ENCODE measurements around the gene CCT3. TPM values are rescaled to one million over a fixed set of nuclear protein-coding genes. Genes with fewer than 3 reads are reported as not detected.
"Not testable (repeated sequence)": the region's sequence is repeated elsewhere in the genome, so short reads cannot be mapped to it uniquely, and the experiment has no call there.

CCT3 gene
- total RNA-seq, 1 donor from 2014 or later: 293 TPM

DNA sequence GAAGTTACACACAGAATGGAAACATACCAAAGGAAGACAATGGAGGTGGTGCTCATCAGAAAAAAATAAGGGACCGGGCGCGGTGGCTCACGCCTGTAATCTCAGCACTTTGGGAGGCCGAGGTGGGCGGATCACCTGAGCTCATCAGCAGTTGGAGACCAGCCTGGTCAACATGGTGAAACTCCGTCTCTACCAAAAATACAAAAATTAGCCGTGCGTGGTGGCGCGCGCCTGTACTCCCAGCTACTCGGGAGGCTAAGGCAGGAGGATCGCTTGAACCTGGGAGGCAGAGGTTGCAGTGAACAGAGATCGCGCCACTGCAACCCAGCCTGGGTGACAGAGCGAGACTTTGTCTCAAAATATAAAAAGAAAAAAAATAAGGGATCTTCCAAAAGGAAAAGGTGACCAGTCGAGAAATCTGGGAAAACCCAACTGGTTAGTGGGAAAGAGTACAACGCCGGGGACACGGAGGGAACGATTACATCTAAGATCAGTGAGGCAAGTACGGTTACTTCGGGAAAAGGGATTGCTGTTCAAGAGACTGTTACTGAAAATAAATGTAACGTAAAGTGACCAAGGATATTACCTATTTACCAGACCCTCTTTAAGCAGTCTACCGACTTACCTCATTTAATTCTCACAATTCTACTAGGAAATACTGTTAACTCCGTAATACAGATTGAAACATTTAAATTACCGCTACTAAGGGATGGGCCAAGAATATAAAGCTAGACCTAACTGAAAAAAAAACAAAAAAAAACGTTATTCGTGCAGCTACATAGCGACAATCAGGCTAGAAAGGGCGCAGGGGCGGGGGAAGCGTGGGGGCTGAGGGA lies 822 bp downstream of the CCT3 start:
- Histone ChIP-seq H3K9ac (ENCODE audit: low read depth in 1 of 3, low read length in 3 of 3) (peak overlapping the region; percentile 80 to 89 (median 84)), H3K27me3 (ENCODE audit: control insufficient read depth in 3 of 3, insufficient read depth in 3 of 3, low read length in 3 of 3) (no peaks in the 10 kb centered on the region), H3K9me3 (ENCODE audit: control insufficient read depth in 3 of 3, low read length in 3 of 3) (no peaks in the 10 kb centered on the region), H3K4me1 (ENCODE audit: control insufficient read depth in 3 of 3, insufficient read depth in 3 of 3, low read length in 3 of 3) (peaks cover 8 to 23% (median 18%) of the 10 kb centered on the region in 3 donors), H3K27ac (ENCODE audit: low read depth, low read length) (peak overlapping the region; percentile 65), H3K36me3 (ENCODE audit: control insufficient read depth in 3 of 3, insufficient read depth in 3 of 3, low read length in 3 of 3) (peaks cover 17 to 35% (median 29%) of the 10 kb centered on the region in 3 donors), H3K4me3 (ENCODE audit: low read length in 3 of 3) (peak overlapping the region; percentile 78 to 98 (median 88))

DNA sequence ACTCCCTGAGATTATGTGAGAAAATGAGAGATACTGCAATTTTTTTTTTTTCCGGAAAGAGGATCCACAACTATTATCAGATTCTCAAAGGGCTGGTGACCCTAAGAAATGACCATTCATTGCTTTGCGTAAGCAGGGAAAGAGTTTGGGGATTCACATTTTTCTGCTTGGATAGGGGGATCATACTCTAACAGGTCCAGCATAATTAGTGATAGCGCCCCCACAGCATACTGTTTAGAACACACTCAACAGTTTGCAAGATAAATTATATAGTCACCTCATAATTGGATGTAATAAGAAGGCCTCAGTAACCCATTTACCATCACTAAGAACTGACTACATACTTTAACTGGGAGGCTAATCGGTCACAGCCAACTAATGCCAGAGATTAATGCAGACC lies 1.9 kb downstream of the CCT3 start:
- Histone ChIP-seq H3K4me1 (ENCODE audit: control insufficient read depth in 3 of 3, insufficient read depth in 3 of 3, low read length in 3 of 3) (peaks cover 8 to 23% (median 18%) of the 10 kb centered on the region in 3 donors), H3K27me3 (ENCODE audit: control insufficient read depth in 3 of 3, insufficient read depth in 3 of 3, low read length in 3 of 3) (no peaks in the 10 kb centered on the region), H3K4me3 (ENCODE audit: low read length in 3 of 3) (peak overlapping the region in 1 of 3 donors; percentile 36), H3K9me3 (ENCODE audit: control insufficient read depth in 3 of 3, low read length in 3 of 3) (no peaks in the 10 kb centered on the region), H3K27ac (ENCODE audit: low read depth, low read length) (no peak overlapping the region), H3K9ac (ENCODE audit: low read depth in 1 of 3, low read length in 3 of 3) (no peak overlapping the region), H3K36me3 (ENCODE audit: control insufficient read depth in 3 of 3, insufficient read depth in 3 of 3, low read length in 3 of 3) (peaks cover 22 to 38% (median 34%) of the 10 kb centered on the region in 3 donors)

DNA sequence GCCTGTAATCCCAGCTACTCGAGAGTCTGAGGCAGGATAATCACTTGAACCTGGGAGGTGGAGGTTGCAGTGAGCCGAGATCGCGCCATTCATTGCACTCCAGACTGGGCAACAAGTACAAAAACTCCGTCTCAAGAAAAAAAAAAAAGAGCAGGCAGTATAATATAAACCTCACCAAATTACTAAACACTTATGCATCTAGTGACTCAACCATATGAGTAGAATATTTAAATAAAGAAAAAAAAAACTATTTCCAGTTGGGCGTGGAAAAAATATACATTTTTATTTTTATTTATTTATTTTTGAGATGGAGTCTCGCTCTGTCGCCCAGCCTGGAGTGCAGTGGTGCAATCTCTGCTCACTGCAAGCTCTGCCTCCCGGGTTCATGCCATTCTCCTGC lies 14.9 kb downstream of the CCT3 start:
- H3K9ac ChIP-seq (ENCODE audit: low read depth in 1 of 3, low read length in 3 of 3); H3K4me3 ChIP-seq (ENCODE audit: low read length in 3 of 3); H3K27me3 ChIP-seq (ENCODE audit: control insufficient read depth in 3 of 3, insufficient read depth in 3 of 3, low read length in 3 of 3); H3K4me1 ChIP-seq (ENCODE audit: control insufficient read depth in 3 of 3, insufficient read depth in 3 of 3, low read length in 3 of 3); H3K9me3 ChIP-seq (ENCODE audit: control insufficient read depth in 3 of 3, low read length in 3 of 3); H3K27ac ChIP-seq (ENCODE audit: low read depth, low read length): not testable (repeated sequence)
- peaks cover 43 to 60% (median 50%) of the 10 kb centered on the region in 3 donors for H3K36me3 ChIP-seq (ENCODE audit: control insufficient read depth in 3 of 3, insufficient read depth in 3 of 3, low read length in 3 of 3)

DNA sequence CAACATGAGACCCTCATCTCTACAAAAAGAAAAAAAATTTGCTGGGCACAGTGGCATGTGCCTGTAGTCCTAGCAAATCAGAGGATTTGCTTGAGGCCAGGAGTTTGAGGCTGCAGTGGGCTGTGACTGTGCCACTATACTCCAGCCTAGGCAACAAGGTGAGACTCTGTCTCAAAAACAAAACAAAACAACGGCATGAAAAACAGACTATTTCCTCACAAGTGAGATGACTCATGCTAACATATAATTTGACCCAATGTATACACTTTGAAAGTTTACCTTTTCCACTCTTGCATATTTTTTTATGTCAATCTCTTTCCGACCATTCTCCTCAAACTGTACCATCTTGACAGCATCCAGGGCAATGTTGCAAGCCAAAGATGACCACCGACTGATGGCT lies 17.5 kb downstream of the CCT3 start:
- H3K36me3 ChIP-seq (ENCODE audit: control insufficient read depth in 3 of 3, insufficient read depth in 3 of 3, low read length in 3 of 3): peaks cover 59 to 78% (median 73%) of the 10 kb centered on the region in 3 donors
- no peaks in the 10 kb centered on the region for H3K9me3 ChIP-seq (ENCODE audit: control insufficient read depth in 3 of 3, low read length in 3 of 3)
- H3K4me1 ChIP-seq (ENCODE audit: control insufficient read depth in 3 of 3, insufficient read depth in 3 of 3, low read length in 3 of 3): no peaks in the 10 kb centered on the region
- no peak overlapping the region for H3K27ac ChIP-seq (ENCODE audit: low read depth, low read length)
- H3K4me3 ChIP-seq (ENCODE audit: low read length in 3 of 3): no peak overlapping the region
- no peak overlapping the region for H3K9ac ChIP-seq (ENCODE audit: low read depth in 1 of 3, low read length in 3 of 3)
- H3K27me3 ChIP-seq (ENCODE audit: control insufficient read depth in 3 of 3, insufficient read depth in 3 of 3, low read length in 3 of 3): no peaks in the 10 kb centered on the region

DNA sequence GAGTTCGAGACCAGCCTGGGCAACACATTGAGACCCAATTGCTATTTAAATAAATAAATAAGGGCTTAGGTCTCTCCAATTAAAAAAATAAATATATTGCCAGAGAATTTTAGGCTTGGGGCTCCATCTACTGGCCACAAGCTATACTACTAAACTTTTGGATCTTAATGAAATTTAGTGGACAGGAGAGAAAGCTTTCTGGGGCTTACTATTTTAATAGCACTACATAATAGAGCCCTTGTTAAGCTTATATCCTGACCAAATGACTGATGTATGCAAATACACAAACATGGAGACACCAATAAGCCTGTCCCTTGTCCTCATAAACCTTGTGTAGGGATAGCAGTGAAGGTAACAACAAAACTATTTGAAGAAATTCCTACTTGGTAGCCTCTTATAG lies 18.4 kb downstream of the CCT3 start:
- no peaks in the 10 kb centered on the region for H3K4me1 ChIP-seq (ENCODE audit: control insufficient read depth in 3 of 3, insufficient read depth in 3 of 3, low read length in 3 of 3)
- no peak overlapping the region for H3K9ac ChIP-seq (ENCODE audit: low read depth in 1 of 3, low read length in 3 of 3)
- H3K4me3 ChIP-seq (ENCODE audit: low read length in 3 of 3): no peak overlapping the region
- H3K27ac ChIP-seq (ENCODE audit: low read depth, low read length): no peak overlapping the region
- H3K9me3 ChIP-seq (ENCODE audit: control insufficient read depth in 3 of 3, low read length in 3 of 3): no peaks in the 10 kb centered on the region
- H3K36me3 ChIP-seq (ENCODE audit: control insufficient read depth in 3 of 3, insufficient read depth in 3 of 3, low read length in 3 of 3): peaks cover 59 to 80% (median 75%) of the 10 kb centered on the region in 3 donors
- no peaks in the 10 kb centered on the region for H3K27me3 ChIP-seq (ENCODE audit: control insufficient read depth in 3 of 3, insufficient read depth in 3 of 3, low read length in 3 of 3)

DNA sequence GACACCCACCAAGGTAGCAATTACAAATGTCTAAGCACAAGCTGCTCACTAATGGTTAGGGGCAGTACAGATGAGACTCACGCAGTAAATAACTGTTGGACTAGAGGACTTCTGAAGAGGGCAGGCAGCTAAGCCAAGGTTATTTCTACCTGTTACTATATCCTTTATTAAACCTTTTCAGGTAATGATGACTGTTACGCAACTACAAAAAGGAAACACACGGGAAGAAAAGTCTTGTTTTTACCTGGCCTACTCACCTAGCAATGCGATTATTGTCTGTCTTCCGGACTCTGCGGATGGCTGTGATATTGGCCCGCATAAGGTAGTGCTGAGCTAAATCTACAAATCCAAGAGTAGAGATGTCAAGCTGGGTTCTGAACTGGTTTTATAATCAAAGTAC lies 21.2 kb downstream of the CCT3 start:
- H3K36me3 ChIP-seq (ENCODE audit: control insufficient read depth in 3 of 3, insufficient read depth in 3 of 3, low read length in 3 of 3): peaks cover 55 to 80% (median 76%) of the 10 kb centered on the region in 3 donors
- H3K4me3 ChIP-seq (ENCODE audit: low read length in 3 of 3): no peak overlapping the region

DNA sequence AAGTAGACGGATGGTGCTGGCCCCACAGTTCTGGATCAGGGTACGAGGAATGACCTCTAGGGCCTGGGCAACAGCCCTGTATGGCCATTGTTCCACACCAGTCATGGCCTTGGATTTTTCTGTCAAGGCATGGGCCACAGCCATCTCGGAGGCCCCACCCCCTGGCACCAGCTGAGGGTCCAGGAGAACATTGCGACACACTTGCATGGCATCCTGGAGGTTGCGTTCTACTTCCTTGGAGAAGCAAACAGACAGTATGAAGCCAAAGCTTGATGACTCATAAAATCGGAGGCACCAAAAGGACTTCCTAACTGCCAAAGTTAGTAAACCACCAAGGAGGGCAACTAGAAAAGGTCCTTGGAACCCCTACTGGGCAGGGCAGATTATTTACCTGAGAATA lies 27.1 kb downstream of the CCT3 start:
- Histone ChIP-seq H3K27ac (ENCODE audit: low read depth, low read length) (no peak overlapping the region), H3K9ac (ENCODE audit: low read depth in 1 of 3, low read length in 3 of 3) (no peak overlapping the region), H3K27me3 (ENCODE audit: control insufficient read depth in 3 of 3, insufficient read depth in 3 of 3, low read length in 3 of 3) (no peaks in the 10 kb centered on the region)

More for the DNA sequence above, 21.2 kb downstream of the CCT3 start:
- Histone ChIP-seq H3K9me3 (ENCODE audit: control insufficient read depth in 3 of 3, low read length in 3 of 3) (no peaks in the 10 kb centered on the region), H3K9ac (ENCODE audit: low read depth in 1 of 3, low read length in 3 of 3) (no peak overlapping the region), H3K4me1 (ENCODE audit: control insufficient read depth in 3 of 3, insufficient read depth in 3 of 3, low read length in 3 of 3) (no peaks in the 10 kb centered on the region), H3K27ac (ENCODE audit: low read depth, low read length) (no peak overlapping the region), H3K27me3 (ENCODE audit: control insufficient read depth in 3 of 3, insufficient read depth in 3 of 3, low read length in 3 of 3) (no peaks in the 10 kb centered on the region)

DNA sequence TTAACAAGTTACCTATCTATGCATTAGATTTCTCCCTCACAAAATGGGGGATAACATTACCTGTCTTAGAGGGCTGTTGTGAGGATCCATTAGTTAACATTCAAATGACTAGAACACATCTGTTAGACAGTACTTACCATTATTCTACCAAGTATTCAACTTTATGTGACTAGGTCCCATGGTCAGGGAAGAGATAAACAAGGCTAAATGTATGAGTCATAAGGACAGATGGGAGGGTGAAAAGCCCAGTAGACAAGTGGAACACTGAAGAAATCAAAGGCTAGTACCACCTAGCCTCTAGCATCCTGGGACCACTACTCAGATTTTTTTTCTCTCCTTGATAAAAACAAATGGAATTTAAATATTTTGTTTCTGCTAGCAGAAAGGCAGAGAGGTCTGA lies 30.0 kb downstream of the CCT3 start:
- no peaks in the 10 kb centered on the region for H3K9me3 ChIP-seq (ENCODE audit: control insufficient read depth in 3 of 3, low read length in 3 of 3)
- H3K36me3 ChIP-seq (ENCODE audit: control insufficient read depth in 3 of 3, insufficient read depth in 3 of 3, low read length in 3 of 3): peaks cover 36 to 57% (median 51%) of the 10 kb centered on the region in 3 donors
- no peak overlapping the region for H3K27ac ChIP-seq (ENCODE audit: low read depth, low read length)
- H3K27me3 ChIP-seq (ENCODE audit: control insufficient read depth in 3 of 3, insufficient read depth in 3 of 3, low read length in 3 of 3): no peaks in the 10 kb centered on the region
- no peak overlapping the region for H3K4me3 ChIP-seq (ENCODE audit: low read length in 3 of 3)
- H3K4me1 ChIP-seq (ENCODE audit: control insufficient read depth in 3 of 3, insufficient read depth in 3 of 3, low read length in 3 of 3): peaks cover 0 to 5% (median 0%) of the 10 kb centered on the region in 3 donors
- H3K9ac ChIP-seq (ENCODE audit: low read depth in 1 of 3, low read length in 3 of 3): no peak overlapping the region

More for the DNA sequence above, 27.1 kb downstream of the CCT3 start:
- Histone ChIP-seq H3K4me3 (ENCODE audit: low read length in 3 of 3) (no peak overlapping the region), H3K9me3 (ENCODE audit: control insufficient read depth in 3 of 3, low read length in 3 of 3) (no peaks in the 10 kb centered on the region), H3K36me3 (ENCODE audit: control insufficient read depth in 3 of 3, insufficient read depth in 3 of 3, low read length in 3 of 3) (peaks cover 38 to 72% (median 69%) of the 10 kb centered on the region in 3 donors), H3K4me1 (ENCODE audit: control insufficient read depth in 3 of 3, insufficient read depth in 3 of 3, low read length in 3 of 3) (peaks cover 0 to 5% (median 0%) of the 10 kb centered on the region in 3 donors)

DNA sequence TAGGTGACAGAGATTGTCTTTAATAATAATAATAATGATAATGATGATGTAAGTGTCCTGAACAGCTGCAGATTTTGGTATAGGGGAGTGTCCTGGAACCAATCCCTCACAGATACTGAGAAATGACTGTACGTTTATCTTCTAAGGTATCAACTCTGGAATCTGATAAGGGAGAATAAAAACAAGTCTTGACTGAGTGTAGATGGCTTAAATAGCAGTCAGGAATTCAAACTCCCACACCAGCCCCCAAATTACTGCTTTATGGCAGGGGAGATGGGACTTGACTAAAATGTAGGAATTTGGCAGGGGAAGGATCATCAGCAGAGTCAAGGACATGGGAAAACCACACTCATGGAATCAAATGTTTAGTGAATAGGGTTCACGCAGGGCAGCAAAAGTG lies 32.9 kb downstream of the CCT3 start:
- H3K9ac ChIP-seq (ENCODE audit: low read depth in 1 of 3, low read length in 3 of 3): no peak overlapping the region
- H3K9me3 ChIP-seq (ENCODE audit: control insufficient read depth in 3 of 3, low read length in 3 of 3): no peaks in the 10 kb centered on the region
- no peaks in the 10 kb centered on the region for H3K27me3 ChIP-seq (ENCODE audit: control insufficient read depth in 3 of 3, insufficient read depth in 3 of 3, low read length in 3 of 3)
- no peak overlapping the region for H3K27ac ChIP-seq (ENCODE audit: low read depth, low read length)
- H3K4me1 ChIP-seq (ENCODE audit: control insufficient read depth in 3 of 3, insufficient read depth in 3 of 3, low read length in 3 of 3): no peaks in the 10 kb centered on the region
- H3K4me3 ChIP-seq (ENCODE audit: low read length in 3 of 3): no peak overlapping the region
- peaks cover 20 to 31% (median 26%) of the 10 kb centered on the region in 3 donors for H3K36me3 ChIP-seq (ENCODE audit: control insufficient read depth in 3 of 3, insufficient read depth in 3 of 3, low read length in 3 of 3)

DNA sequence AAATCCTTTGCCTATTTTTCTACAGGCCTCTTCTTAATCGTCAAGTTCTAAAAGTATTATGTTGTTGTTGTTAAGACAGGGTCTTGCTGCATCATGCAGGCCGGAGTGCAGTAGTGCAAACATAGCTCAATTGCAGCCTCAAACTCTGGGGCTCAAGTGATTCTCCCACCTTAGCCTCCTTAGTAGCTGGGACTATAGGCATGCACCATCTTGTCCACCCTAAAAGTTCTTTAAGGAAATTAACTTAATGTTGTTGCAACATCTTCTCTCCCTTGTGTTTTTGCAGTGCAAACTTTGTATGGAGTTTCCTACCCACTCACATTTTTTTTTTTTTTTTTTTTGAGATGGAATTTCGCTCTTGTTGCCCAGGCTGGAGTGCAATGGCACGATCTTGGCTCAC lies 34.9 kb downstream of the CCT3 start:
- H3K9ac ChIP-seq (ENCODE audit: low read depth in 1 of 3, low read length in 3 of 3): no peak overlapping the region
- H3K27me3 ChIP-seq (ENCODE audit: control insufficient read depth in 3 of 3, insufficient read depth in 3 of 3, low read length in 3 of 3): no peaks in the 10 kb centered on the region
- no peaks in the 10 kb centered on the region for H3K4me1 ChIP-seq (ENCODE audit: control insufficient read depth in 3 of 3, insufficient read depth in 3 of 3, low read length in 3 of 3)
- peaks cover 9 to 12% (median 10%) of the 10 kb centered on the region in 3 donors for H3K36me3 ChIP-seq (ENCODE audit: control insufficient read depth in 3 of 3, insufficient read depth in 3 of 3, low read length in 3 of 3)
- no peak overlapping the region for H3K4me3 ChIP-seq (ENCODE audit: low read length in 3 of 3)
- H3K9me3 ChIP-seq (ENCODE audit: control insufficient read depth in 3 of 3, low read length in 3 of 3): no peaks in the 10 kb centered on the region
- H3K27ac ChIP-seq (ENCODE audit: low read depth, low read length): no peak overlapping the region
